Rectal smooth muscle tissue (tissue), 1 donor: Measurements from ENCODE around the gene SF3B2.
"Not testable (repeated sequence)": the region's sequence is repeated elsewhere in the genome, so short reads cannot be mapped to it uniquely, and the experiment has no call there.

Experiments used
- H3K27ac ChIP-seq: one replicate; pipeline ENCODE4 v1.7.0; 2013; ENCODE audit warnings: low read depth, low read length, inconsistent platforms
- H3K27me3 ChIP-seq: one replicate; pipeline ENCODE4 v1.7.0; 2013; ENCODE audit warnings: low read length; ENCODE audit not compliant: control insufficient read depth, insufficient read depth
- H3K36me3 ChIP-seq: one replicate; pipeline ENCODE4 v1.7.0; 2013; ENCODE audit warnings: low read length; ENCODE audit not compliant: control insufficient read depth, insufficient read depth
- H3K4me1 ChIP-seq: one replicate; pipeline ENCODE4 v1.7.0; 2013; ENCODE audit warnings: low read length; ENCODE audit not compliant: control insufficient read depth, insufficient read depth
- H3K4me3 ChIP-seq: one replicate; pipeline ENCODE4 v1.7.0; 2013; ENCODE audit warnings: low read length
- H3K9ac ChIP-seq: one replicate; pipeline ENCODE4 v1.7.0; 2013; ENCODE audit warnings: low read length

Gene SF3B2

GRCh38 chr11:66073669-66074068 is 21.5 kb downstream of the SF3B2 start:
- H3K9ac ChIP-seq: no peak overlapping the region
- no peaks in the 10 kb centered on the region for H3K27me3 ChIP-seq
- peaks cover 3% of the 10 kb centered on the region for H3K36me3 ChIP-seq
- no peak overlapping the region for H3K4me3 ChIP-seq
- H3K27ac ChIP-seq: no peak overlapping the region
- peaks cover 8% of the 10 kb centered on the region for H3K4me1 ChIP-seq

DNA sequence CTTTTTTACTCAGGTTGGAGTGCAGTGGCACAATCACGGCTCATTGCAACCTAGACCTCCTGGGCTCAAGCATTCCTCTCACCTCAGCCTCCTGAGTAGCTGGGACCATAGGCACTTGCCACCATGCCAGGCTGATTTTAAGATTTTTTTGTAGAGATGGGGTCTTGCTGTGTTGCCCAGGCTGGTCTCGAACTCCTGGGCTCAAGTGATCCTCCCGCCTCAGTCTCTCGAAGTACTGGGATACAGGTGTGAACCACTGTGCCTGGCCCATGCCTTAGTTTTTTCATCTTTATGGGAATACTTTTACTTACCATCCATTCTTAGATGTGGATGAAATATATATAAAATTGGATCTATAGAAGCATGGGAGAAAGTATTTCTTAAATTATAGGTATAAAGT is 23.1 kb downstream of the SF3B2 start:
- Histone ChIP-seq H3K4me3 (no peak overlapping the region), H3K27ac (no peak overlapping the region), H3K27me3 (no peaks in the 10 kb centered on the region), H3K9ac (no peak overlapping the region), H3K36me3 (no peaks in the 10 kb centered on the region), H3K4me1 (peaks cover 2% of the 10 kb centered on the region)

DNA sequence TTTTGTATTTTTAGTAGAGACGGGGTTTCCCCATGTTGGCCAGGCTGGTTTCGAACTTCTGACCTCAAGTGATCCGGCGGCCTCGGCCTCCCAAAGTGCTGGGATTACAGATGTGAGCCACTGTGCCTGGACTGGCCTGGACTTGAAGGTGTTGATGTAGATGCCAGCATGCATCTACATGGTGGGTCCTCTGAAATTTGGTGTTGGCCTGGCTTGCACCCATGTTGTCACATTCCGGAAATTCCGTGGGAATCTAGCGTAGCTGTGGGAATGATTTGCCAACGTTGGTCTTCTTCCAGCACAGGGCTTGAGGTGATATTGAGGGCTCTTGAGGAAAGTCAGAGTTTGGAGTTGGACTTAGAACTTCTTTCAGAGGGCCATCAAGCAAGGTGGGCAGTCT is 24.4 kb downstream of the SF3B2 start:
- Histone ChIP-seq H3K9ac (no peak overlapping the region), H3K27me3 (no peaks in the 10 kb centered on the region), H3K27ac (no peak overlapping the region), H3K4me1 (peaks cover 9% of the 10 kb centered on the region), H3K36me3 (no peaks in the 10 kb centered on the region), H3K4me3 (no peak overlapping the region)

- no peak overlapping the region for H3K4me3 ChIP-seq
- no peak overlapping the region for H3K27ac ChIP-seq
- H3K27me3 ChIP-seq: no peaks in the 10 kb centered on the region
- no peaks in the 10 kb centered on the region for H3K36me3 ChIP-seq
- no peak overlapping the region for H3K9ac ChIP-seq
- H3K4me1 ChIP-seq: peaks cover 9% of the 10 kb centered on the region
Measured at GRCh38 chr11:66077927-66078326, 25.8 kb downstream of the SF3B2 start.

DNA sequence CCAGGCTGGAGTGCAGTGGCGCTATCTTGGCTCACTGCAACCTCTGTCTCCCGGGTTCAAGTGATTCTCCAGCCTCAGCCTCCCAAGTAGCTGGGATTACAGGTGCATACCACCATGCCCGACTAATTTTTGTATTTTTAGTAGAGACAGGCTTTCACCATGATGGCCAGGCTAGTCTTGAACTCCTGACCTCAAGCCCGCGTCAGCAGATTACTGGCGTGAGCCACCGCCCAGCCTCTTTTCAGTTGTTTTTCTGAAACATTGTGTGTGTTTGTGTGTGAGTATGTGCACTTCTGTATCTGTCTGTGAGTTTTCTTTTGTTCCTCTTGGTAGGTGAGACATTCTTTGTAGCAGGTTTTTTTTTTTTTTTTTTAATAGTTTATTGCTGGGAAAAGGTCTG is 26.8 kb downstream of the SF3B2 start:
- not testable (repeated sequence) for H3K27ac ChIP-seq, H3K36me3 ChIP-seq, H3K4me1 ChIP-seq, H3K27me3 ChIP-seq, H3K9ac ChIP-seq, H3K4me3 ChIP-seq

GRCh38 chr11:66080055-66080817 is 28.1 kb downstream of the SF3B2 start:
- peak overlapping the region; percentile 14 for H3K27ac ChIP-seq
- H3K36me3 ChIP-seq: no peaks in the 10 kb centered on the region
- no peaks in the 10 kb centered on the region for H3K27me3 ChIP-seq
- peaks cover 9% of the 10 kb centered on the region for H3K4me1 ChIP-seq
- H3K9ac ChIP-seq: no peak overlapping the region
- no peak overlapping the region for H3K4me3 ChIP-seq

DNA sequence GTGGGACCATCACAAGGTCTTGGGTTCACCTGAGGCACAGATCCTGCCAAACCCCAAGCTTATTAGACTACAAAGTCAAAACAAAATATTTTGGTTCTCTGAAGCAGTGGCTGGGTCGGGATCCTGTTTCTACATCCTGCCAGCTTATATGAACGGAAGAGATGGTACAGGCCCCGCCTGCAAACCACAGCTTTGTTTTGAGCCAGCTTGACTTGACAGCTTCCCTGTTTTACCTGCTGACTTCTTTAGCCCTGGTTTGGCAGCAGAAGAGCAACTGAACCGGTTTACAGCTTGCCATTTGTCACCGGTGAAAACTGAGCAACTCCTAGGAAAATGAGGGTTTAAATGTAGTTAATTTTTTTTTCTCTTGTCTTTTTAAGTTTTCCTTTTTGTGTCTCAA is 29.3 kb downstream of the SF3B2 start:
- Histone ChIP-seq H3K9ac (no peak overlapping the region), H3K27me3 (no peaks in the 10 kb centered on the region), H3K36me3 (no peaks in the 10 kb centered on the region), H3K4me3 (no peak overlapping the region), H3K27ac (peak overlapping the region; percentile 10), H3K4me1 (peaks cover 9% of the 10 kb centered on the region)

GRCh38 chr11:66082946-66083698 is 31.0 kb downstream of the SF3B2 start:
- no peak overlapping the region for H3K9ac ChIP-seq
- no peaks in the 10 kb centered on the region for H3K27me3 ChIP-seq
- H3K27ac ChIP-seq: no peak overlapping the region
- peaks cover 9% of the 10 kb centered on the region for H3K4me1 ChIP-seq
- H3K36me3 ChIP-seq: no peaks in the 10 kb centered on the region
- H3K4me3 ChIP-seq: no peak overlapping the region

- Histone ChIP-seq H3K27ac (no peak overlapping the region), H3K4me1 (peaks cover 9% of the 10 kb centered on the region), H3K9ac (no peak overlapping the region), H3K36me3 (no peaks in the 10 kb centered on the region), H3K4me3 (no peak overlapping the region), H3K27me3 (no peaks in the 10 kb centered on the region)
Measured at GRCh38 chr11:66083767-66084166, 31.6 kb downstream of the SF3B2 start.

DNA sequence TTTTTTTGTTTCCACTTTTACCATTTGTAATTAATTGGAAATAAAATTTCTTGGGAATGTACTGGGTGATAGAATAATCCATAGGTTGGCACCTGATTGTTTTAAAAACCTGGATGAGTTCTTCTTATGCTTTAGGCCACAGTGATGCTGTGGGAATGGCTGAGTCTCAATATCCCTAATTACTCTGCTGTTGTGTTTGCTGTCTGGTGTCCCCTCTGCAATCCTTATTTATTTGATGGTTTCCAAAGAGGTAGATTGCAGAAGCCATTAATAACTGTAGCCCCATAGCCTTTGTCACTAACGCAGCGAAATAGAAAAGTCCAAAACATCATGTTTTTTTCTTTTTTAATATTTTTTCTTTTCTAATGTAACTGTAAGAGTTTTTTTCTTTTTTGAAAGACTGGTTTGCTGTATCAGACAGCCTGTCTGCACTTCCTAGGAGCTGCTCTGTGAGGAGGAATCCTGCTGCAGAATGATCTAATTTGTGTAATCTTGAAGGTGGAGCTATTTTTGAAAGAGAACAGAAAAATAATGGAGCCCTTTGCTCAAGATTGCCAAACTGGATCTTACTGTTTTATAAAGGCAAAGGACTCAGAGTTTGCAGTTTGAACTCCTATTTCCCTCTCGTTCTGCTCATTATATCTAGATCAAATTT is 32.8 kb downstream of the SF3B2 start:
- Histone ChIP-seq H3K36me3 (no peaks in the 10 kb centered on the region), H3K9ac (no peak overlapping the region), H3K27me3 (no peaks in the 10 kb centered on the region), H3K4me3 (no peak overlapping the region), H3K4me1 (peaks cover 9% of the 10 kb centered on the region), H3K27ac (no peak overlapping the region)

GRCh38 chr11:66087148-66087908 is 35.2 kb downstream of the SF3B2 start:
- H3K36me3 ChIP-seq: no peaks in the 10 kb centered on the region
- no peak overlapping the region for H3K9ac ChIP-seq
- no peak overlapping the region for H3K27ac ChIP-seq
- no peak overlapping the region for H3K4me3 ChIP-seq
- no peaks in the 10 kb centered on the region for H3K27me3 ChIP-seq
- H3K4me1 ChIP-seq: no peaks in the 10 kb centered on the region

DNA sequence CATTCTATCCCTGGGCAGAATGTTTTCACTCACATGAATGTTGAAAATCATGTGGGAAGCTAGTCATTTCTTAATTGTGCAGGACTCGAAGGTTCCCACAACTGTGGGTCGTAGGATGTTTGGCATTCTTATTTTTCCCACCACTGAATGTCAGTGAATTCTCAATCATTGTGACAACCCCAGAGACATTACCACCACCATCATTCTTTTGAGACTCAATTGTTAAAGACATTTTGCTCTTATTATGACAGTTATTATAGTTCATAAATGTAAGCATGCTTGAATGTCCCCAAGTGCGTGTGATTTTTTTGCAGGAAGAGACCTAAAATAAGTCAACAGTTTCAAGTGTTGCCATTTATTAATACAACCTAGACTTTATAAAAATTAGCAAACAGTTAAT is 36.9 kb downstream of the SF3B2 start:
- no peak overlapping the region for H3K27ac ChIP-seq
- no peaks in the 10 kb centered on the region for H3K27me3 ChIP-seq
- no peaks in the 10 kb centered on the region for H3K36me3 ChIP-seq
- H3K9ac ChIP-seq: no peak overlapping the region
- H3K4me1 ChIP-seq: no peaks in the 10 kb centered on the region
- H3K4me3 ChIP-seq: no peak overlapping the region
